Measurements from ENCODE around the gene SLC22A4.

Gene SLC22A4

GRCh38 chr5:132378580-132378979, 84.4 kb downstream of the SLC22A4 start:
- DNase-seq = no peak

DNA sequence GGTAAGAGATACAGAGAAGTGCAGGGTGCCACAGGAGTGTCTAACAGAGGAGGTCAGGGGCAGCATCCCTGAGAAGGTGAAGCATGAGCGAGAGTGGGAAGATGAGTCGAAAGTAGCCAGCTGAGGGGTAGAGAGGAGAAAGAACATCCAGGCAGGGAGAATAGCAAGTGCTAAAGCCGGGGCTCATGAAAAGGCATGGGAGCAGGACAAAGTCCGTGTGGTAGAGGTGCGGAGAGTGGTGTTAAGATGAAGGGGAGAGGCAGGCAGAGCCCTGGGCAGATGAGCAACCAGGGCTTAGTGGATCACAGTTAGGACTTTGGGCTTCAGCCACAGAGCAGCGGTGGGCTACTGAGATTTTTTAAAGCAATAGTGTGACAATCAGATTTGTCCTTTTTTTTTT, 85.9 kb downstream of the SLC22A4 start:
- DNase-seq = no peak

DNA sequence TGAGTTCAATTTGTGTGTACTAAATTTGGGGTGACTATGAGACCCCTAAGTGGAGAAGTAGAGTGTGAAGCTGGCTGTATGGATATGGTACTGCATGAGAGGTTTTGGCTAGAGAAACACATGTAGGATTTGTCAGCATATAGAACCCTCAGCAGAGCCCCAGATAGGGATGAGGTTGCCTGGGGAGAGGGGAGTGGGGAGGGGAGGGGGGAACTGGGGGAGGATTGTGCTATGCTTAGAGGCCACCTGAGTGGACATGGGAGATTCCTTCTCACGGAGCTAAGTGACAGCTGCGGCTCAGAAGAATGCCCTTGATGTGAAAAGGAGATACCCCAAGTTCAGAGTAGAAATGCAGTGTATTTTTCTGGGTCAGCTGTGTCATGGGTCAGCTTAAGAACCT, 86.5 kb downstream of the SLC22A4 start:
- DNase-seq = no peak

- no peak for DNase-seq
Observed at GRCh38 chr5:132381614-132382013, 87.4 kb downstream of the SLC22A4 start.

- no peak for DNase-seq
Observed at GRCh38 chr5:132383261-132383660, 89.1 kb downstream of the SLC22A4 start.

GRCh38 chr5:132383984-132384383, 89.8 kb downstream of the SLC22A4 start:
- no peak for DNase-seq

DNA sequence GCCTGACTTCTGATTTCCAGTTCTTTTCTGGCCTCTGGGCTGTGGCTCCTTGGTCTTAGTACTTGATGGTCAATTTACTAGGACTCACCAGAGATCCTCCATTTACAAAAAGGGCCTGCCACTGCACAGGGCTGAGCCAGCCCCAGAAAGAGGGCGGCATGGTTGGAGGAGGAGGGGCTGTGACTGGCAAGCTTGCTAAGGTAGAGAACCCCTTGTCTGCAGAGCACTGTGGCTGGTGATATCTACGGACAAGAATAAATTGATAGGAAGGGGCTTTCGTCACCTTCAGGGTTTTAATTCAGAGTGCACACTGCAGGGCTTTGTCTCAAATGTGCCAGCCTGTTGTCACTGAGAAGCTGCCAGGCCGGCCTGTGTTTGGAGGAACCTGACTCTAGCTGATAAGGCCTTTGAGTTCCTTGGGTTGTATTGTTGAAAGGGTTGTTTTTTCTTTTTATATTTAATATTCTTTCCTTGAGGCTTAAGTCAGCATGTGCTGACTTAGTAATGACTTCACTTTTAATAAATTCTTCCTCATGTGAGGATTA, 90.4 kb downstream of the SLC22A4 start:
- DNase-seq = no peak

DNA sequence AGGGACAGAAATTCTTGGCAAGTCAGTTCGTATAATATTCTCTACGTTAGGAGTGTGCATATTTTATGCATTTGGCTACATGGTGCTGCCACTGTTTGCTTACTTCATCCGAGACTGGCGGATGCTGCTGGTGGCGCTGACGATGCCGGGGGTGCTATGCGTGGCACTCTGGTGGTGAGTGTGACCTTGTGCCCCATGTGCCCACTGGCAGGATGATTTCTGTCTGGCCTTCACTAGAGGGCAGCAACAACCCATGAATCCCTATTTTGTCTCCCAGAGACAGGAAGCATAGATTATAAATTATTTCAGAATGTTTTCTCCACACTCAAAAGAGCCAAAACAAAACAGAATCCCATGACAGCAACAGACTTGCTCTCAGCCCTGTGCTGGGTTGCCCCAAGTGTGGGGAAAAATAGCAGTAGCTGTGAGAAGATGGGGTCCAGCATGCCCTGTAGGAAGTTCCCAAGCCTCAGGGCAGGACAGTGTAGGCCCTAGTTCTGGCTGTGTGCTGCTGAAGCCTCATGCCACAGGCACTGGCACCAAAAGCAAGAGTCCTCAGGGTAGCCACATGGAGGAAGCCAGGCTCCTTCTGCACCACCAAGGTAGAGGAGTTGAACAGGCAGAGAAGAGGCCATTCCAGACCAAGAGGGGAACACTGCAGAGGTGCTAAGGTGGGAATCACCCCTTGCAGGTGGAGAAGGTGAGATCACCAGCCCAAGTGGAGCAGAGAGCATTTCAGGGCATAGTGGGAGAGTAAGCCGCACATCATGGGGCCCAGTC, 91.3 kb downstream of the SLC22A4 start:
- peak; percentile 77 to 82 for DNase-seq

DNA sequence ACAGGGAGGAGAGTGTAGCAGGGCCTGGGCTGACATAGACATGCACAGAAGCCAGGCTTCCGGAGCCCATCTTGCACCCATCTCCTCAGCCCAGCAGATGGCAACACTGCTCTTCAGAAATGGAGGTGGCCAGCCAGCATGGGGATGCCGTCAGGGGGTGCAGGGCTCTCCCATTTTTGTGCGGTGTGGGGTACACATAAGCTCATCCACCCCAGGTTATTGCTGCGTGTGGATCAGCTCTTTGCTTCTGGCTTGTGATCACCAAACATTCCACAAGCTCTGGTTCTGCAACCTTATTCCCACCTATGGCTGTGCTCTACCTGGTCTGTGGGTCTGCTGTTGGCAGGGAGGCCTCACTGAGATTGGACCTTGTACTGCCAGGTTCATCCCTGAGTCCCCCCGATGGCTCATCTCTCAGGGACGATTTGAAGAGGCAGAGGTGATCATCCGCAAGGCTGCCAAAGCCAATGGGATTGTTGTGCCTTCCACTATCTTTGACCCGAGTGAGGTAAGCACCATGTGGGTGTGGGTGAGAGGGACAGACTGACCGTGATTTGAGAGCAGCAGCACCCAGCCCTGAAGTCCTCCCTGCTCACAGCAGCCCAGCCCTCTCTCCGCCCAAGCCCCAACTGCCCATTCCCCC, 92.6 kb downstream of the SLC22A4 start:
- DNase-seq = peak; percentile 84 to 85

DNA sequence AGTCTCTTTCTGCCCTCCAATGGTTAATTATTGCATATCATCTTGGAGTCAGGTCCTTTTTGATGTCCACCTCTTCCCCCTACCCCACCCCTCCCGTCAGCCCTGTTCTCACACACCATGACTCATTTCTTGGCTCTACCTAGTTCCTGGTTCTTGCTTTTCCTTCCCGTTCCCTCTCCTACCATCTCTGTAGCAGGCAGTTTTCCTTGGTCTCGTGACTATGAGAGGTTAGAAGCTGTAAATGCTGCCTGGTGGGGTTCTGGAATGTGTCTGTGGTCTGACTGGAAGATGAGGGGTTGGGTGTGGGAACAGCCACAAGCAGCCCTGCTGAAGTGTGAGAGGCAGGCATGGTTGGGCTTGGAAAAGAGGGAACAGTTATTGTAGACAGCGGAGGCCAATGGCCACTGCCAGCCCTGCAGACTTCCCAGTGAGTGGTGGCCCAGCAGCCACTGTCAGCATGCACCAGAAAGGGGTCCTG, 93.5 kb downstream of the SLC22A4 start:
- peak in 1 of 2 donors; percentile 51 for DNase-seq

- no peak for DNase-seq
Observed at GRCh38 chr5:132388244-132389050, 94.3 kb downstream of the SLC22A4 start.

DNA sequence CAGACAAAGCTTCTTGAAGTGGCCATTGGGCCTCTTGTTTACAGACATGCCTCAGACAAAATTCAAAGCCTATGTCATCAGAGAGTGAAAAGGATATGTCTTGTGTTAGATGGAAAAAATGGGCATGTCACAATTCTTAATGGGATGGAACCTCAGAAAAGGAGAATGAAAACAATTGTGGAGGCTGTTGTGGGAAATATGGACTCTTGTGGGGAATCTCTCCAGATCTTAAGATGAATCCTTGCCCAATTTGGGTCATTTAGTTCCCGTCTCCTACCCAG, 94.8 kb downstream of the SLC22A4 start:
- no peak for DNase-seq

- no peak for DNase-seq
Observed at GRCh38 chr5:132389585-132390286, 95.5 kb downstream of the SLC22A4 start.

GRCh38 chr5:132391247-132391646, 97.1 kb downstream of the SLC22A4 start:
- DNase-seq = no peak

DNA sequence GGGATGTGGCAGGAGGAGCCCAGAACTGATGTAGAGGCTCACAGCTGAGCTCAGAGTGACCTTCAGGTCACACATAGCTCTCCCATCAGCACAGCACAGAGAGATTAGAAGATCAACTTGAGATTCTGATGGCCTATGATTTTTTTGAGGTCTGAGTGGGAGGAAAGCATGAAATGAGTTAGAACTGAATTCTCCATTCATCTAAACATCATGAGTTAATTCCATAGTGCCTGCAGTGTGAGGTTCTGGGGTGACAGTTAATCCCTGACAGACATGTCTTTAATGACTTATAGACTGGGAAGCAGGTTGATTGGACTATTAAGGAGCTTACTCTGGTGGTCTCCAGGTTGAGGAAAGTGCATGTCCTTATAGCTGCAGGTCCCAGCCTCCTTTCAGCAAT, 97.7 kb downstream of the SLC22A4 start:
- DNase-seq = no peak

DNA sequence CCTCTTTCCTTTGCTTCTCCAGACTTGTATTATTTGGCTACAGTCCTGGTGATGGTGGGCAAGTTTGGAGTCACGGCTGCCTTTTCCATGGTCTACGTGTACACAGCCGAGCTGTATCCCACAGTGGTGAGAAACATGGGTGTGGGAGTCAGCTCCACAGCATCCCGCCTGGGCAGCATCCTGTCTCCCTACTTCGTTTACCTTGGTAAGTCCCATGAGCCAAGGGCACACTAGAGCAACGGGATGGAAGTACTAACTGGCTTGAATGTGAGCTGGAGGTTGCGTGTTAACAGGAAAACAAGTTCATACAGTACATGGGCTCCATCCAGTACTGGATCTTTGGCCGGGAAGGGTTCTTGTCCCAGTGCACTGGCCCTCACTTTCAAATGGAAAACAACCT, 98.2 kb downstream of the SLC22A4 start:
- DNase-seq = no peak

DNA sequence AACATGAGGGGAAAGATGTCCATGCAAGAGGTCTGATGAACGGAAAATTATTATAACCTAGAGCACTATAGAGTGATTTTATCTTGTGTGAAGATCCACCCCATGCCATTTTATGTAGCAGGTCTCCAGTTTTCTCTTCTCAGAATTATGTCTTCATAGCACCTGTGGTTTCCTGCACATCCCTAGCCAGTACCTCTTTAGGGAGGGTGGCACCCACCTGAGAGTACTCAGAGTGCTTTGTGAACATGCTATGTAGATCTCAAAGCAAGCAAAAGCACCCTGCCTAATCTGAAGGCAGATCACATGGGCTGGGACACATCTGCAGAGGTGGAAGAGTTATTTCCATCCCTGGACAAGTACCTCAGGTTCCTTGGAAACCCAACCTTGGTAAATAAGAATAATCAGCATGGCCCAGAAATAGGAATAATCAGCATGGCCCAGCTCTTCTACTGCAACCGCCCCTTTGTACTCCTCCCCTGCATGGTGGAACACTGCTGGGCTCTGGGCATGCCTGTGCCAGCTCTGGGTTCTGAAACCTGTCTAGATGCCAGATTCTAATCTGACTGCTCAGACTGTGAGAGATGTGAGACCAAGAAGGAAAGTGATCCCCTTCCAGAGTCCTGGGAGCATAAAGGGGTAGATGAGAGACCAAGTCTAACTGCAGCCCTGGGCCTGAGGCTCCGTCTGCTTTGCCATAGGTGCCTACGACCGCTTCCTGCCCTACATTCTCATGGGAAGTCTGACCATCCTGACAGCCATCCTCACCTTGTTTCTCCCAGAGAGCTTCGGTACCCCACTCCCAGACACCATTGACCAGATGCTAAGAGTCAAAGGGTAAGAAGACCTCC, 99.0 kb downstream of the SLC22A4 start:
- DNase-seq = no peak

All from CD4-positive, alpha-beta T cell treated with Interleukin-1 beta for 1 hour (primary cell).